H1 (cell line): Measurements from ENCODE around the gene ISCA2.

Experiments used
- ATF2 ChIP-seq: IDR thresholded peaks from 2 replicates; pipeline ENCODE4 v1.6.1; 2012; ENCODE audit warnings: low read length, inconsistent platforms
- TBP ChIP-seq: IDR thresholded peaks from 2 replicates; pipeline ENCODE4 v1.6.1; 2011; ENCODE audit warnings: low read depth, low read length, improper control_type of control experiment

GRCh38 chr14:74475678-74476077, 17.9 kb upstream of the ISCA2 start:
- no peak for TF ChIP-seq TBP
- no peak for TF ChIP-seq ATF2
